ENCODE results near the gene STIM1.

DNA sequence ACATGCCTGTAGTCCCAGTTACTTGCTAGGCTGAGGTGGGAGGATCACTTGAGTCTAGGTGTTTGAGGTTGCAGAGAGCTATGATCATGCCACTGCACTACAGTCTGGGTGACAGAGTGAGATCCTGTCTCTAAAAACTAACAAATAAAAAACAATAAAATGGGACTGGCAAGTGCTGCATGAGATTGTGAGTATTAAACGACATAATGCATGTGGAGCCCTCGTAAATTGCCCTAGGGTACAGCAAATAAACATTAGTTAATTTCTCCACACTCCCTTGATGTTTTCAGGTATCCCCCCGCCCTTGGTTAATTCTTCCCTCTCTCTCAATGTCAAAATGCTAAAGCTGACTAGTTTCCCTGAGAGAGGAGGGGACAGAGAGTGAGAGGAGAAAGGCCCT lies 9.8 kb upstream of the STIM1 start:
- no peak for TF ChIP-seq EZH2 (IDR thresholded peaks at IDR 0.05; ENCODE audit: borderline replicate concordance, low read length)
- TF ChIP-seq, protein P1, sequence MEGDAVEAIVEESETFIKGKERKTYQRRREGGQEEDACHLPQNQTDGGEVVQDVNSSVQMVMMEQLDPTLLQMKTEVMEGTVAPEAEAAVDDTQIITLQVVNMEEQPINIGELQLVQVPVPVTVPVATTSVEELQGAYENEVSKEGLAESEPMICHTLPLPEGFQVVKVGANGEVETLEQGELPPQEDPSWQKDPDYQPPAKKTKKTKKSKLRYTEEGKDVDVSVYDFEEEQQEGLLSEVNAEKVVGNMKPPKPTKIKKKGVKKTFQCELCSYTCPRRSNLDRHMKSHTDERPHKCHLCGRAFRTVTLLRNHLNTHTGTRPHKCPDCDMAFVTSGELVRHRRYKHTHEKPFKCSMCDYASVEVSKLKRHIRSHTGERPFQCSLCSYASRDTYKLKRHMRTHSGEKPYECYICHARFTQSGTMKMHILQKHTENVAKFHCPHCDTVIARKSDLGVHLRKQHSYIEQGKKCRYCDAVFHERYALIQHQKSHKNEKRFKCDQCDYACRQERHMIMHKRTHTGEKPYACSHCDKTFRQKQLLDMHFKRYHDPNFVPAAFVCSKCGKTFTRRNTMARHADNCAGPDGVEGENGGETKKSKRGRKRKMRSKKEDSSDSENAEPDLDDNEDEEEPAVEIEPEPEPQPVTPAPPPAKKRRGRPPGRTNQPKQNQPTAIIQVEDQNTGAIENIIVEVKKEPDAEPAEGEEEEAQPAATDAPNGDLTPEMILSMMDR (IDR thresholded peaks at IDR 0.05; ENCODE audit: low read length), result no peak

All from OCI-LY1 (cell line).